Fibroblast of lung (primary cell): Measurements from ENCODE around the gene SEC16A. TPM values are rescaled to one million over a fixed set of nuclear protein-coding genes. Genes with fewer than 3 reads are reported as not detected.

Experiments
- DNase-seq, 2 donors: peaks; one replicate each; pipeline versions ENCODE4 v3.0.0 to v3.0.0-alpha.2; 2010; ENCODE audit warnings: low read depth in 2 of 2
- H2AFZ ChIP-seq: 2 replicates; pipeline ENCODE4 v1.5.1; 2012; ENCODE audit warnings: low read length, control low read depth, inconsistent platforms
- H3K27ac ChIP-seq: 2 replicates; pipeline ENCODE4 v1.5.1; 2011; ENCODE audit warnings: low read length, control low read depth; ENCODE audit not compliant: insufficient read depth
- H3K27me3 ChIP-seq: 2 replicates; pipeline ENCODE4 v1.5.1; 2011; ENCODE audit warnings: mild to moderate bottlenecking, low read length; ENCODE audit not compliant: control insufficient read depth, insufficient read depth
- H3K36me3 ChIP-seq: 2 replicates; pipeline ENCODE4 v1.5.1; 2011; ENCODE audit warnings: low read length; ENCODE audit not compliant: control insufficient read depth, insufficient read depth
- H3K4me1 ChIP-seq: 2 replicates; pipeline ENCODE4 v1.5.1; 2011; ENCODE audit warnings: low read length; ENCODE audit not compliant: control insufficient read depth, insufficient read depth; ENCODE audit errors: extremely low read depth
- H3K4me2 ChIP-seq: 2 replicates; pipeline ENCODE4 v1.5.1; 2011; ENCODE audit warnings: low read length, control low read depth; ENCODE audit not compliant: insufficient read depth; ENCODE audit errors: extremely low read depth
- H3K4me3 ChIP-seq, 4 experiments: fragments of 200-600 bp in 1 of 4; sonication (generic) in 1 of 4; replicated peaks in 1 of 4; 2 replicates each; pipeline ENCODE4 v1.5.1; 2011 to 2016; ENCODE audit warnings: low read length in 4 of 4, low read depth in 3 of 4, mild to moderate bottlenecking in 3 of 4, control low read depth in 2 of 4, inconsistent platforms in 1 of 4, mixed read lengths in 1 of 4; ENCODE audit not compliant: insufficient read depth in 1 of 4; ENCODE audit errors: control extremely low read depth in 1 of 4
- H3K79me2 ChIP-seq: 2 replicates; pipeline ENCODE4 v1.5.1; 2012; ENCODE audit warnings: mild to moderate bottlenecking, low read length, inconsistent platforms; ENCODE audit not compliant: control insufficient read depth, insufficient read depth
- H3K9ac ChIP-seq: 2 replicates; pipeline ENCODE4 v1.5.1; 2011; ENCODE audit warnings: mild to moderate bottlenecking, low read length, control low read depth; ENCODE audit not compliant: insufficient read depth
- H3K9me3 ChIP-seq: 2 replicates; pipeline ENCODE4 v1.5.1; 2012; ENCODE audit warnings: low read depth, low read length; ENCODE audit not compliant: control insufficient read depth, insufficient read depth
- H4K20me1 ChIP-seq: 2 replicates; pipeline ENCODE4 v1.5.1; 2011; ENCODE audit warnings: low read length; ENCODE audit not compliant: control insufficient read depth, insufficient read depth; ENCODE audit errors: extremely low read depth
- EZH2 ChIP-seq: IDR thresholded peaks from 2 replicates; pipeline ENCODE4 v1.5.1; 2012; ENCODE audit warnings: low read length, control low read depth, mild to moderate bottlenecking; ENCODE audit errors: missing control alignments
- polyA plus RNA-seq, 2 donors: library from polyadenylated mRNA; depleted of rRNA in 1 of 2; stranded (reverse) in 1 of 2; unstranded in 1 of 2; fragments of >200 nt; gene quantifications; 2 replicates each; pipeline ENCODE4 v1.2.1, GENCODE V29; 2011 to 2012; ENCODE audit warnings: missing spikeins in 1 of 2
- total RNA-seq: library from RNA; depleted of rRNA; stranded (reverse); fragments of >200 nt; gene quantifications from 2 replicates; pipeline ENCODE4 v1.2.1, GENCODE V29; 2014
- TF ChIP-seq, protein P1 (sequence below), 2 donors: IDR thresholded peaks in 1 of 2; conservative IDR thresholded peaks in 1 of 2; 1 replicate in 1 of 2; 2 replicates in 1 of 2; pipeline ENCODE4 v1.5.1; 2011 to 2012; ENCODE audit warnings: low read length in 2 of 2, control low read depth in 1 of 2, inconsistent platforms in 1 of 2, low read depth in 1 of 2, mild to moderate bottlenecking in 1 of 2

SEC16A gene
- total and polyA plus RNA-seq, 2 donors (not counting 1 experiment from before 2014, with no cell fraction given), result 17.8 to 23.9 TPM

DNA sequence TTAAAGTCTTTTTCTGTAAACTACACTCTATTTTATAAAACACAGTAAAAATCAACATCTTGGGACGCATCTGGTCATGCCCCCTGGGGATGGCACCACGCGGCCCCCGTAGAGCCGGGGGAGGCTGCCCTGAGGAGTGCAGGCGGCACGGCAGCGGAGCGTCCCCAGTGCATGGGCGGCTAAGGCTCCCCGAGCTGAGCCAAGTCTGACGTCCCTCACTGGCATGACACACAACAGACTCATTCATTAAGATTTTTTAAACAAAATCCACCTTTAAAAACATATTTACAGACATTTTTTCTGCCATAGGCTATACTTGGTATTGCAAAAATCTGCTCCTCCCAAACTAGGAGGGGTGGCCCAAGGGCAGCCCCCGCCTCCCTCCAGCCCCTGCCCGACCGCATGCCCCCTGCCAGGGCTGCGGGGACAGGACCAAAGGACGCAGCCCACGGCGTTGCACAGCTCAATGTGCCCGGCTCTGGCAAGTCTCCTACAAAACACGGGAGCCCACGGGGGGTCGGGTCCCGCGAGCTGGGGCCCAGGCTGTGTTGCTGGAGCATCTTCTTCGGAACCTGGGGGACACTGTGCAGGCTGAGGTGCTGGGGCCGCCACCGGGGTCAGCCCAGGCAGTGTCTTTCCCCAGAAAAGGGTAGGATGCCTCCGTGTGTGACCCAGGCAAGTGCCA lies 11.8 kb upstream of the SEC16A start:
- Histone ChIP-seq H3K4me1 (no peaks in the 10 kb centered on the region), H3K36me3 (peaks cover 21% of the 10 kb centered on the region), H3K27ac (no peak overlapping the region), H3K79me2 (no peaks in the 10 kb centered on the region), H3K9ac (no peak overlapping the region), H3K4me2 (no peak overlapping the region), H3K4me3 (no peak overlapping the region), H3K27me3 (no peaks in the 10 kb centered on the region), H4K20me1 (no peaks in the 10 kb centered on the region), H2AFZ (no peak overlapping the region), H3K9me3 (no peaks in the 10 kb centered on the region)
- TF ChIP-seq, protein P1, sequence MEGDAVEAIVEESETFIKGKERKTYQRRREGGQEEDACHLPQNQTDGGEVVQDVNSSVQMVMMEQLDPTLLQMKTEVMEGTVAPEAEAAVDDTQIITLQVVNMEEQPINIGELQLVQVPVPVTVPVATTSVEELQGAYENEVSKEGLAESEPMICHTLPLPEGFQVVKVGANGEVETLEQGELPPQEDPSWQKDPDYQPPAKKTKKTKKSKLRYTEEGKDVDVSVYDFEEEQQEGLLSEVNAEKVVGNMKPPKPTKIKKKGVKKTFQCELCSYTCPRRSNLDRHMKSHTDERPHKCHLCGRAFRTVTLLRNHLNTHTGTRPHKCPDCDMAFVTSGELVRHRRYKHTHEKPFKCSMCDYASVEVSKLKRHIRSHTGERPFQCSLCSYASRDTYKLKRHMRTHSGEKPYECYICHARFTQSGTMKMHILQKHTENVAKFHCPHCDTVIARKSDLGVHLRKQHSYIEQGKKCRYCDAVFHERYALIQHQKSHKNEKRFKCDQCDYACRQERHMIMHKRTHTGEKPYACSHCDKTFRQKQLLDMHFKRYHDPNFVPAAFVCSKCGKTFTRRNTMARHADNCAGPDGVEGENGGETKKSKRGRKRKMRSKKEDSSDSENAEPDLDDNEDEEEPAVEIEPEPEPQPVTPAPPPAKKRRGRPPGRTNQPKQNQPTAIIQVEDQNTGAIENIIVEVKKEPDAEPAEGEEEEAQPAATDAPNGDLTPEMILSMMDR (conservative IDR thresholded peaks at IDR 0.05 in 1 of 2, IDR thresholded peaks at IDR 0.05 in 1 of 2; ENCODE audit: low read depth in 1 of 2, low read length in 2 of 2), result no peak
- TF ChIP-seq EZH2, result no peak
- peak in 1 of 2 donors; percentile 58 for DNase-seq

DNA sequence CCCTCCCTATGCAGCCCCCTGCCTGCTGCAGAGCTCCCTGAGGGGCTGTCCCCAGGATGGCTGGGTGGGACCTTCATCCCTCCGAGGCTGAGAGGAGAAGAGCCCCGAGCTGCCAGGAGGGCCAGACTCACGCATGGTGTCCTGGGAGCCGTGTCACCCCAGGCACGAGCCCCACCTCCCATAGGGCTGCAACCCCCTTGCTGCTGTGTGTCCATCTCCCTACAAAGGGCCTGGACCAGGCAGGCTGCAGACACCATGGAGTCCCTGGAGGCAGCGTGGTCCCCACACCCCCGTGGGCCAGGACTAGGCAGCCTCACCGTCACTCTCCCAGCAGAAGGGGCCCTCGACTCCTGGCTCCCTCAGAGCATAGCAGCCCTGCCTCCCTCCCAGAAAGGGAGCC lies 11.2 kb upstream of the SEC16A start:
- Histone ChIP-seq H3K79me2 (no peaks in the 10 kb centered on the region), H3K36me3 (peaks cover 18% of the 10 kb centered on the region), H3K4me3 (no peak overlapping the region), H3K27me3 (no peaks in the 10 kb centered on the region), H3K9ac (no peak overlapping the region), H4K20me1 (no peaks in the 10 kb centered on the region), H3K4me2 (no peak overlapping the region), H3K4me1 (no peaks in the 10 kb centered on the region), H3K27ac (no peak overlapping the region), H2AFZ (no peak overlapping the region), H3K9me3 (no peaks in the 10 kb centered on the region)
- TF ChIP-seq, protein P1 (conservative IDR thresholded peaks at IDR 0.05 in 1 of 2, IDR thresholded peaks at IDR 0.05 in 1 of 2; ENCODE audit: low read depth in 1 of 2, low read length in 2 of 2), result no peak
- no peak for TF ChIP-seq EZH2
- DNase-seq, result no peak

DNA sequence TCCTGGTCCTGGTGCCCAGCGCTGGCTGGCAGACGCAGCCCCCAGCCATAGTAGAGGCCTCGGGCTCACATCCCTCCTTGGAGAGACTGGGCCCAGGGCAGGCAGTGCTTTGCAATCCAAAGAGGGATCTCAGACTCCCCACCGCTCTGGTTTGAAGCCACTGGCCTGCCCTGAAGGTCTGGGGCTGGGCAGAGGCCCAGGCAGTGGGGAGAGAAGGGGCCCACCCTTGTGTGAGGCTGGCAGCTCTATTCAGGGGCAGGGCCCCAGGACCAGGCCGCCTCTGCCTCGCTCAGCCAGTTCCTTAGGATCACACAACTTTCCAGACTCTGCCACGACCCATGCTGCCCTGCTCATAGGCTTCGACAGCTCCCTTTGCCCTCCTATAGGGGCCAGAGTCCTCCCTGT lies 10.7 kb upstream of the SEC16A start:
- Histone ChIP-seq H3K36me3 (peaks cover 15% of the 10 kb centered on the region), H4K20me1 (no peaks in the 10 kb centered on the region), H3K79me2 (no peaks in the 10 kb centered on the region), H3K9me3 (no peaks in the 10 kb centered on the region), H3K4me3 (no peak overlapping the region), H3K27ac (no peak overlapping the region), H3K9ac (no peak overlapping the region), H3K4me1 (no peaks in the 10 kb centered on the region), H3K27me3 (no peaks in the 10 kb centered on the region), H2AFZ (no peak overlapping the region), H3K4me2 (no peak overlapping the region)
- no peak for DNase-seq
- TF ChIP-seq, protein P1 (conservative IDR thresholded peaks at IDR 0.05 in 1 of 2, IDR thresholded peaks at IDR 0.05 in 1 of 2; ENCODE audit: low read depth in 1 of 2, low read length in 2 of 2), result no peak
- TF ChIP-seq EZH2, result no peak
